GM13976 (cell line): ENCODE results near the gene ASTN2.
"Not testable (repeated sequence)": the region's sequence is repeated elsewhere in the genome, so short reads cannot be mapped to it uniquely, and the experiment has no call there.

Experiments used
- DNase-seq: peaks from one replicate; pipeline ENCODE4 v3.0.0; 2012; ENCODE audit warnings: low spot score
- in situ Hi-C: fragments of 300-500 bp; cut with MboI; formaldehyde crosslinking; loops from one replicate; pipeline ENCODE4 v1.12.0; 2022; ENCODE audit warnings: low sequenced_read_pairs, mixed read lengths, inconsistent platforms; ENCODE audit not compliant: unreplicated experiment
- TF ChIP-seq, protein P1 (sequence below): IDR thresholded peaks from 2 replicates; pipeline ENCODE4 v1.5.1; 2012; ENCODE audit warnings: borderline replicate concordance, mild to moderate bottlenecking; ENCODE audit not compliant: insufficient read depth; ENCODE audit errors: extremely low read depth, missing control alignments, control extremely low read depth

Gene ASTN2

DNA sequence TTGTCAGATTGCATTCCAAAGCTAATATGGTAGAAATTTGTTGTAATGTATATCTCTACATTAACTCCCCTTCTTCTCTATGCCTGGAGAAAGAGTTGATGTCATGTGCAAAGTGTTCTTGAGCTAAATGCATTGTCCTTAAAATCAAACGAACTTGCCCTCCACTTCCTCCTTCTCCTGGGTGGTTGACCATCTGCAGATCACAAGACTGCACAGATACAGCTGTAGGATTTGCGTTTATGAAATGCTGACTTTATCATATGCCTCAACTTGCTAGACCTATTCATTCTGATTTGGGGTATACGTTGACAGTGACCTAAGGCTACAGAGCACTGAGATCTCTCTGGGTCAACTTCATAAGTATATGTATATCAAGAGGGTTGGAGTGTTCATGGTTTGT lies 719.4 kb downstream of the ASTN2 start:
- DNase-seq, result no peak
- in situ Hi-C loops, result no loop called here
- TF ChIP-seq, protein P1, sequence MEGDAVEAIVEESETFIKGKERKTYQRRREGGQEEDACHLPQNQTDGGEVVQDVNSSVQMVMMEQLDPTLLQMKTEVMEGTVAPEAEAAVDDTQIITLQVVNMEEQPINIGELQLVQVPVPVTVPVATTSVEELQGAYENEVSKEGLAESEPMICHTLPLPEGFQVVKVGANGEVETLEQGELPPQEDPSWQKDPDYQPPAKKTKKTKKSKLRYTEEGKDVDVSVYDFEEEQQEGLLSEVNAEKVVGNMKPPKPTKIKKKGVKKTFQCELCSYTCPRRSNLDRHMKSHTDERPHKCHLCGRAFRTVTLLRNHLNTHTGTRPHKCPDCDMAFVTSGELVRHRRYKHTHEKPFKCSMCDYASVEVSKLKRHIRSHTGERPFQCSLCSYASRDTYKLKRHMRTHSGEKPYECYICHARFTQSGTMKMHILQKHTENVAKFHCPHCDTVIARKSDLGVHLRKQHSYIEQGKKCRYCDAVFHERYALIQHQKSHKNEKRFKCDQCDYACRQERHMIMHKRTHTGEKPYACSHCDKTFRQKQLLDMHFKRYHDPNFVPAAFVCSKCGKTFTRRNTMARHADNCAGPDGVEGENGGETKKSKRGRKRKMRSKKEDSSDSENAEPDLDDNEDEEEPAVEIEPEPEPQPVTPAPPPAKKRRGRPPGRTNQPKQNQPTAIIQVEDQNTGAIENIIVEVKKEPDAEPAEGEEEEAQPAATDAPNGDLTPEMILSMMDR, result no peak

DNA sequence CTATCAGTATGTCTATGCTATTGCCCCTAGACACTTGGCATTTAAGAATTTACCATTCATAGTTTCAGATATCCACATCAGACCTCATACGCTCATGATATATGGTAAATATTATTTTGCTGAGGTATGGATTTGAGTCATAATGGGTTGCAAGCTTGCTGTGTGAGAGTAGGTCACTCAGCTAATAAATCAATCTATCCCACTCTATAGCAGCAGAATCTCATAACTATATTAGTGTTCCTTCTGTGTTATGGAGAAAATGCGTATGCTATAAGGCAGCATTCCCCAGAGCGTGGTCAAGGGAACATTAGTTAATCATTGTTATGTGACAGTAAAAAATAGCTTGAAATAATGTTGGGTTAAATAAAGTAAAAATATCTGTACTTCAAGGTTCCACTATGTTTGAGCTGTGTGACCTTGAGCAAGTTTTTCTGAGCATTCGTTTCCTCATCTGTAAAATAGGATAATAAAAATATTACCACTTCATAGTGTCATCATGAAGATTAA lies 720.0 kb downstream of the ASTN2 start:
- in situ Hi-C loops, result no loop called here
- TF ChIP-seq, protein P1, result no peak
- DNase-seq, result no peak

- in situ Hi-C loops, result no loop called here
- TF ChIP-seq, protein P1, result no peak
- no peak for DNase-seq
Observed at GRCh38 chr9:116693233-116693731, 721.6 kb downstream of the ASTN2 start.

GRCh38 chr9:116692616-116693015 lies 722.2 kb downstream of the ASTN2 start:
- DNase-seq, result no peak
- in situ Hi-C loops, result no loop called here
- TF ChIP-seq, protein P1, result no peak

DNA sequence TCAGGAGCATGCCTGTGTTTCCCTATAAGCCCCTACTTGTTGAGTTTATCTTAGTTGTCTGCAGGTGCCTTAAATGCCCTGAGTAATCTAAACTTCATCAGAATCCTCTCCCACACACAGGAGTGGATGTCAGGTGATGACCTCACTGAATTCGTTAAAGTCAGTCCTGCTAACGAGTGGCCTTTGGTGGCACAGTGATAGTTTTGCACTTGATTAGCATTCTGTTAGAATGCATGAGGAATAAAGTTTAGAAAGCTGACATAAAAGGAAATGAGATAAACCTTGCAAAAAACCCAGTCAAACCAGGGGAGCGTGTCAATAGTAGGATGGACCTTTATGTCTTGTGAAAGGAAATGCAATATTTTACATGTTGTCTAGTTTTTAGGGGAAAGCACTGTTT lies 723.2 kb downstream of the ASTN2 start:
- TF ChIP-seq, protein P1, result no peak
- in situ Hi-C loops, result no loop called here
- no peak for DNase-seq

DNA sequence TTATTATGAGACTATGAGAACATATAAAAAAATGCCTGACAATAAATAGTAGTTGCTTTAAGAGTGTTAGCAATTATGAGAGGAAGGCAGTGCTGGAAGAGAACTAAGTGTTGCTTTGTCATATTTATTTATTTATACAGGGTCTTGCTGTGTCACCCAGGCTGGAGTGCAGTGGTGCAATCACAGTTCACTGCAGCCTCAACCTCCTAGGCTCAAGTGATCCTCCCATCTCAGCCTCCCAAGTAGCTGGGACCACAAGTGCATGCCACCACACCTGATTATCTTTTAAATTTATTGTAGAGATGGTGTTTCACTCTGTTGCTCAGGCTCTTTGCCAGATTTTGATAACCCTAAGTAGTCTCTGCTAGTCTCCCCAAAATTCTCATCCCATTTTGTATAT lies 724.1 kb downstream of the ASTN2 start:
- DNase-seq, in situ Hi-C loops: not testable (repeated sequence)

GRCh38 chr9:116689486-116690032 lies 725.3 kb downstream of the ASTN2 start:
- in situ Hi-C loops, result no loop called here
- DNase-seq, result no peak
- TF ChIP-seq, protein P1, result no peak
